Left renal pelvis (tissue), 4 donors: ENCODE results near the gene PLEKHA3. TPM values are rescaled to one million over a fixed set of nuclear protein-coding genes. Genes with fewer than 3 reads are reported as not detected.
"Not testable (repeated sequence)": the region's sequence is repeated elsewhere in the genome, so short reads cannot be mapped to it uniquely, and the experiment has no call there.

Experiments
- DNase-seq, 4 donors: peaks; one replicate each; pipeline ENCODE4 v3.0.0-alpha.2; 2013; ENCODE audit warnings: low read depth in 4 of 4, low spot score in 3 of 4
- polyA plus RNA-seq, 4 donors: library from polyadenylated mRNA; unstranded; fragments of 120-200 nt; gene quantifications; one replicate each; pipeline ENCODE4 v1.2.1, GENCODE V29; 2013; ENCODE audit not compliant: insufficient read length in 4 of 4

PLEKHA3 gene
- 10 to 100 TPM; 28.7 to 39.8 (median 31.7) TPM for polyA plus RNA-seq

DNA sequence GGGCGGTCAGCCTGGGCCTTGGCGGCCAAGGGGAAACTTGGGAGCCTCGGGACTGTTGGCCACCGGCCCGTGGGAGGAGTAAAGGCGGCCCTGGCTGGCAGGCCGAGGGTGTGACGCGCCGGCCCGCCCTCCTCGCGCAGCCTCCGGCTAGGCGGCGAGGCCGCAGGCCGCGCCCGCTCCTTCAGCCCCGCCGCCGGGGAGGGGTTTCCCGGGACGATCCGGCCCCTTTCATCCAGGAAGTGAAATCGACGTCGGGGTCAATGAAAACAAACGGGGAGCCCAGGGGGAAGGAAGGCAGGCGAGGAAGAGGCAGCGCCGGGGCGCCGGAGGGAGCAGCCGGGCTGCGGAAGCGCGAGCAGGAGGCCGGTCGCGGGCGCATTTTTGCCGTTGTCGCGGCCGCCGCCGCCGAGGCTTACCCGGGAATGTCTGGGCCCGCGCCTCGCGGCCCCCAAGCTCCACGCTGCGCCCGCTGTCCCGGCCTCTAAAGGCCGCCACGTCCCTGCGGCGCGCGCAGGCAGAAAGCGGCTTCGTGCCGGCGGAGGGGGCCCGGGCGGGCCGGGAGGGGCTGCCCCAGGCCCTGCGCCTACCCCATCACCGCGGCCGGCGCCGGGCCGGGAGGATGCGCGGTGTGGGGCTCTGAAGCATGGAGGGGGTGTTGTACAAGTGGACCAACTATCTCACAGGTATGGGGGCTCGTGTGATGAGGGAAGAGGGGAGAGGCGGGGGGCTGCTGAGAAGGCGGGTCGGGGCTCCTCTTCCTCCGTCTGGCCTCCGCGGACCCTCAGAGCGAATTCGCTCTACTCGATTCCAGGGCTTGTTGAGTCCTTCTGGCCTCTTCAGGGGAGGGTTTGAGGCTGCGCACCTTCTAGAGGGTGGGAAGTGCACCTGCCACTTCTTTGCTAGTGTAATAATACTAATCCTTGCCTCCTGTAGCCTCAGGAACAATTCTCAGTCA lies at the start of gene PLEKHA3:
Gene PLEKHA3, plus strand, starts transcription at position 231 of the 955 bp plus-strand sequence. Its CDS starts 413 bp downstream, at position 644.
- DNase-seq, result peak; percentile 74 to 86 (median 80)

DNA sequence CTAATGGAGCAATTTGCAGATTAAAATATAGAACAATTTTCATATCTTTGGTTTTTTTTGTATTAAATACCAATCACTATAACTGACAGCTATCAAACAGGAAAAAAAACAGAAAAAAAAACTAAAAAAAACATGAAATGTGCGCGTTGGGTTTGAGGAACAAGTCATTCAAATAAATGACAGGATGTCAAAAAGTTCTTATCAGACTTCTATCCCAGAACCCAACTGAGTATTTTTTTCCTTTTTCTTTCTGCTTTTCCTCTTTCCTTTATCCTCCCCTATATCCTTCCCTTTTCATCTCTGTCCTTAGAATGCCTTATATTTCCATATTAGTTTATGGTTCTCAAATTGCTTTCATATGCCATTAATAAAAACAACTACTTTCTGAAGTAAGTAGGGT lies 43.6 kb upstream of the PLEKHA3 start:
- DNase-seq, result no peak

DNA sequence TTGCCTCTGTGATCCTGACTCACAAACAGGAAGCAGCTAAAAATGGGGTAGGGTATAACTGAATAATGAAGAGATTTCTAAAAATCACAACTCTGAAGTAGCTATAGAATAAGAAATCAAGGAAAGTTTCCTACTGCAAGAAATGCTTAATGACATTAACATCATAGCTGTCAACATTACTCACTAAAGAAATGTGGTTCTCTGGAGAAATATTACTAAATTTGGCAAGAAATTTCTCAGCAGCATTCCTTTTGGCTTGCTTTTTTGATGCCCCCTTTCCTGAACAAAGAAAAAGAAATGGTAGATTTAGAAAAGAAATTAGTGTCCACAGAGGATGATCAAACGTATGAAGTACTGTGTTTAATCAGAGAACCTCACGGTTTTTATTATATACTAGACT lies 38.8 kb upstream of the PLEKHA3 start:
- no peak for DNase-seq

- no peak for DNase-seq
Measured at GRCh38 chr2:178448968-178449661, 31.1 kb upstream of the PLEKHA3 start.

- DNase-seq, result no peak
Measured at GRCh38 chr2:178449700-178450523, 30.3 kb upstream of the PLEKHA3 start.

GRCh38 chr2:178450524-178450773 lies 29.8 kb upstream of the PLEKHA3 start:
- DNase-seq, result no peak

DNA sequence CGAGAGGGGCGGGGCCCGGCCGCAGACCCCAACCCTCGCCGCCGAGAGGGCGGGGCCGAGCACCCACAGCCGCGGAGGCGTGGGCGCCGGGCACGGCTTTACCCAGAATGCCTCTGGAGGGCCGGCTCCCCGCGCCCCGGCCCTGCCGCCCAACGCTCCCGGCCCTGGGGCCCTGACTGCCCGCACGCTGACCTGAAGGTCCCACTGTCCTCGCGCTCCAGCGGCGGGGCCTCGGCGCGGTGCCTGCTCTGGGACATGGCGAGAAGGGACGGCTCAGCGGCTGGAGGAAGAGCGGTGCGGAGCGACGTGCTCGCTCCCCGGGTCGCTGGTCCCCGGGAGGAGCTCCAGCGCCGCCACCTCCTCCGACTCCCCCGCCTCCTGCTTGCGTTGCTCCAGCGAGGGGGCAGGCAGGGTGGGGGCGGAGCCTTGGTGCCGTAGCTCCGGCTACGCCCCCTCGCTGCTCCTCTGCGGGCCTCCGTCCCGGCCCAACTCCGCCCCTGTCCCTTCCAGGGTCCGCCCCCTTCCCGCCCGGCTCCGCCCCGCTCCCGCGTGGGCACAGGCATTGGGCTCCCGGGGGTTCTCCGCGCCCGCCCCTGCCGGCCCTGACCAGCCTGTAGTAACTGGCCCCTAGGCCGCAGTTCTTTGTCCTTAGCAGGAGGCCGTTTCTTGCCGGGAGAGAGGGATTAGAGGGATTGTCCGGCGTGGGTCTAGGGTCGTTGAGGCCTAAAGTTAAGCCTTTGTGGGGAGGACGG lies 29.3 kb upstream of the PLEKHA3 start, which contains the start of the genes PJVK and PRKRA:
Gene PJVK, plus strand, starts transcription at position 605 of the 752 bp plus-strand sequence. CDS start 2,032 bp downstream, outside the sequence.
Gene PRKRA, minus strand, starts transcription at position 402 of the 752 bp plus-strand sequence. Its CDS starts 145 bp downstream, at position 257.
- peak; percentile 94 to 96 (median 95) for DNase-seq

- DNase-seq, result no peak
Measured at GRCh38 chr2:178452334-178452733, 27.9 kb upstream of the PLEKHA3 start.

DNA sequence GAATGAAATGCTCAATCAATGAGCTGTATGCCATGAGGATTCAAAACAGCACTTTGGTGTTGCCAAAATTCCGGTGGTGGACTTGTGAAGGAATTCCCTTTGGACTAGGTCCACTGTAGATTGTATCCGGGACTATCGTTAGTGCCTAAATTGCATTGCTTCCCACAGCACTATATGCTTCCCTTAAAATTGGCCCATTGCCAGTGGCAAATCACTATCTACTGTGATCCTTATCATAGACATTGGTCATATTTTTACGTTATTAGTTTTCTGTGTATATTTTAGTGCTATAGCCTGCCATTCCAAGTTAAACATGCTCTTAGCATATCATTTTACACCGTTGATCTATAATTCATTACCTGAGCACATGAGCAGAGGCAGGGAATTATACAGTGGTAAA lies 27.4 kb upstream of the PLEKHA3 start:
- no peak for DNase-seq

DNA sequence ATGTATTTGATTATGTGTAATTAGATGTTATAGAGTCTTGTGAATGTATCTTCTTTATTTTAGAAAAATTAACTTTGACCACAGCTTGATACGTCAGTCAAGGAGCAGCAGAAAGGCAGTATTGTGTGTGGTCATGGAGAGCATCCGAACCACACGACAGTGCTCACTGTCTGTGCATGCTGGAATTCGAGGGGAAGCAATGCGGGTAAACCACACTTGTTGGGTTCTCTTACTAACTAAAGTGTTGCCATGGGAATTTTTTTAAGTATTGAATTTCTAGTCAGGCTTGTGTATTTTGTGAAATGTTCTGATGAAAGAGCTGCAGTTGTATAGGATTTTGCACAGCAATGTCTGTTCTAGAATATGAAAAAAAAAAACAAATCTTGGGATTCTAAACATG lies 24.3 kb upstream of the PLEKHA3 start:
- no peak for DNase-seq

DNA sequence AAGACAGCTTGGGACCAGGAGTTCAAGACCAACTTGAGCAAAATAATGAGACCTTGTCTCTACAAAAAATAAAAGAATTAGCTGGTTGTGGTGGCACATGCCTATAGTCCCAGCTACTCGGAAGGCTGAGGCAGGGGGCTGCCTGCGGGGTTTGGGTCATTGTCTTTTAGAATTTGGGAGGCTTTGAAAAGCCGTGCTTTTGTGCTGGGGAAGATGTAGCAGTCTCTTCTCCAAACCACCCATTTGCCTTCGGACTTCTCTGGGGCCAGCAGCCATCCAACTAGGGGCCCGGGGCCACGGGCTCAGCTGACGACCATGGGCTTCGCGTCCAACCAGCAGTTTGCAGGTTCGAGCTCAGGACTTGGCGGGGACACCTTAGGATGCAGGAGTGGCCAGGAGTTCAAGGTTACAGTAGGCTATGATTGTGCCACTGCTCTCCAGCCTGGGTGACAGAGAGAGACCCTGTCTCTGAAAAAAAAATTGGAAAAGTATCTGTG lies 22.8 kb upstream of the PLEKHA3 start:
- DNase-seq, result no peak

DNA sequence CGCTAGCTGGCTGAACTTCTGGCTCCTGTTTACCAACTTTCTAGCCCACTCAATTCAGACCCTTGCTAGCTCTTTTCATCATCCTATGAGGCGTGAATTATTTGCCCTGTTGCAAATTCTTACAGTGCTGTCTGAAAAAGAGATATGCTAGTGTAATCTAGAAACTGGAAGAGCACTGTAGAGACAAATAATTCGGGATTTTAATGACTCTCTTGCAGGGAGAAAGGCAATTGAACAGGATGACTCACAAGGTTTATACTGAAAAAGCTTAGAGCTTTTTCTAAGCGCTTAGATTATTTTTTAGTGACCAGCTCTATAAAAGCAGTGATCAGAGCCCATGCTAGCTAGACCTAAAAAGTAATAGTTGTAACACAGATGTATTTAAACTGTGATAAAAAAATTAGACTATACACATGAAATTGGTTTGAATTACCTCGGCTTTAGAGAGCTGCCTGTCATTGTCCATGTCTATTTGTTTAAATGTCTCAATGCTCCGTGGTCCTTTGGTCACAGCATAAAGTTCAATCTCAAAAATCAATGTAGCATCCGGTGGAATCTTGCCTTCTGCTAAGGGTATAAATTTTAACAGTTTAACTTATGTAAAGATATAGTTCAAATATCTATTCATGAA lies 10.9 kb upstream of the PLEKHA3 start:
- no peak for DNase-seq

DNA sequence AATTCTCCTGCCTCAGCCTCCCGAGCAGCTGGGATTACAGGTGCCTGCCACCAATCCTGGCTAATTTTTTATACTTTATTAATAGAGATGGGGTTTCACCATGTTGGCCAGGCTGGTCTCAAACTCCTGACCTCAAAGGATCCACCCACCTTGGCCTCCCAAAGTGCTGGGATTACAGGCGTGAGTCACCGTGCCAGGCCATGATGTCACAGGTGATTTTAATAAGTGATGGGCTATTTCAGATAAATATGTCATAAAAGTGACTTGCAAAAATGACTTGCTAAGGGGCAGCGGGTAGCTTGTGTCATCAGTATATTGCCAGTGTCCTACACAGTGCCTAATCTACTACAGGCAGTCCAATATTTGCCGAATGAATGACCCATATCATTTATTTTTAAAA lies 8.9 kb upstream of the PLEKHA3 start:
- DNase-seq, result not testable (repeated sequence)

- no peak for DNase-seq
Measured at GRCh38 chr2:178473373-178473772, 6.9 kb upstream of the PLEKHA3 start.

GRCh38 chr2:178473931-178474330 lies 6.3 kb upstream of the PLEKHA3 start:
- DNase-seq, result no peak

GRCh38 chr2:178474560-178474959 lies 5.7 kb upstream of the PLEKHA3 start:
- DNase-seq, result no peak

GRCh38 chr2:178476477-178476876 lies 3.8 kb upstream of the PLEKHA3 start:
- no peak for DNase-seq

DNA sequence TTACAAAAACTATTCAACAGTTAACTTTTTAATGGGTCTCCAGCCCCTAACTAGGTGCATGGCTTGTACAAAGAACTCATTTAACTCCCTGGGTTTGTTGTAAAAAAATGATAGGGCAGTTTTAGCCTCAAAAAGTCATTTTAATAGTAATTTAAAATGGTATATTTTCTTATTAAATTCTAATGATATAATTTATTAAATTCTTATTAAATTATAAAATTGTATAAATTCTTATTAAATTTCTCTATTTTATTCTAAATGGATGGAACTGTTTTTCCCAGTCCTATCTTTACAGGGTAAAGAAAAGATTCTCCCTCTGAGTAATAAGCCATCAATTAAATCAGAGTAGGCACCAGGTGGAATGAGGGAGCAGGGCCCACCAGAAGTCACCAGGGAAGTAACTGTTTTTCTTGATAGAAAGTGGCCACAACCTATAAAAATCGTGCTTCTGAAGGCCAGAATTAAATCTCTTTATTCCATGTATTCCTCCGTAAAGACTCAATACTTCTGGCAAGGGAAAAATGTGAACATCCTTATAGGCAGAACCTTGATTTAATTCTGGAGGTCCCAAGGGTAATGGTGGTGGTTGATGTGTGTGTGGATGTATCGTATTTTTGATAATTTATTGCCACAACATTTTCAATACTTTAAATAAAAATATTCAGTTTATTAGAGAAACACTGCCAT lies 2.7 kb upstream of the PLEKHA3 start:
- DNase-seq, result peak in 2 of 4 donors; percentile 18 to 20

DNA sequence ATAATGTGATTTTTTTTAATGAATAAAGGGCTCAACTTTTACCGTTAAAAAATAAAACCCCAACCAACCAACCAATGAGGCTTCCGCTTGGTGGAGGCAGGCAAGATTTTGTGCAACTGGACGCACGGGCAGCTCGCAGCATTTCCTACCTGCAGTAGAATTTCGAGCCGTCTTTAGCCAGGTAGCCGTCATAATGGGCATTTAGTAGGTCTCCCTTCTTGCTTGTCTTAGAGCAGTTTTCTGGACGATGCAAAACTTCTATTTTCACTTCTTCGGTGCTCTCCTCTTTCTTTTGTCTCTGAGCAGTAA lies 2.2 kb upstream of the PLEKHA3 start:
- peak in 1 of 4 donors; percentile 24 for DNase-seq
